Renal pelvis (tissue), 3 donors: Measurements from ENCODE around the gene SMKR1. TPM values are rescaled to one million over a fixed set of nuclear protein-coding genes. Genes with fewer than 3 reads are reported as not detected.

Experiments
- polyA plus RNA-seq, 3 donors: library from polyadenylated mRNA; unstranded; fragments of 120-200 nt; gene quantifications; one replicate each; pipeline ENCODE4 v1.2.1, GENCODE V29; 2013; ENCODE audit not compliant: insufficient read length in 3 of 3

Gene SMKR1
- polyA plus RNA-seq, 3 donors: 3.2 to 3.6 (median 3.5) TPM

Other genes with a start within 250 kb of the SMKR1 start
- 1 to 10 TPM; 2.0 to 5.2 (median 3.6) TPM for gene STRIP2, start 68.1 kb upstream of the SMKR1 start, polyA plus RNA-seq
- 10 to 100 TPM; 21.8 to 29.9 (median 24.5) TPM for gene NRF1, start 109.2 kb downstream of the SMKR1 start, polyA plus RNA-seq